ENCODE data around the gene NUTM1. TPM values are rescaled to one million over a fixed set of nuclear protein-coding genes. Genes with fewer than 3 reads are reported as not detected.

Gene NUTM1
- total RNA-seq, 1 experiment from 2014 or later, result 0.07 TPM

GRCh38 chr15:34347951-34348638, 5.0 kb downstream of the NUTM1 start:
- Histone ChIP-seq H3K36me3 (ENCODE audit: control insufficient read depth in 1 of 2, insufficient read depth in 2 of 2, low read length in 2 of 2) (no peaks in the 10 kb centered on the region), H3K4me2 (ENCODE audit: low read length) (no peak overlapping the region), H2AFZ (ENCODE audit: low read depth, low read length, poor library complexity, severe bottlenecking) (no peak overlapping the region), H3K9ac (ENCODE audit: low read length) (no peak overlapping the region), H3K79me2 (ENCODE audit: insufficient read depth, low read length) (no peaks in the 10 kb centered on the region), H3K4me3 (replicated peaks in 1 of 2; ENCODE audit: low read depth in 1 of 2, low read length in 2 of 2) (no peak overlapping the region), H4K20me1 (ENCODE audit: insufficient read depth) (no peaks in the 10 kb centered on the region), H3K27me3 (ENCODE audit: insufficient read depth, low read length) (no peaks in the 10 kb centered on the region), H3K27ac (ENCODE audit: low read depth, low read length) (no peak overlapping the region), H3K9me2 (ENCODE audit: insufficient read depth) (no peaks in the 10 kb centered on the region), H3K9me3 (ENCODE audit: control insufficient read depth in 1 of 2, insufficient read depth in 1 of 2, low read depth in 1 of 2, low read length in 2 of 2) (no peaks in the 10 kb centered on the region), H3K4me1 (ENCODE audit: control insufficient read depth in 1 of 2, insufficient read depth in 2 of 2, low read length in 2 of 2) (peaks cover 0 to 5% of the 10 kb centered on the region in 2 experiments; a peak in 2 of 4 replicates)
- no peak for DNase-seq (ENCODE audit: low read depth, low spot score)
- BruUV-seq (replicated peaks), result no TSS peak
- no peak for ATAC-seq
- ChIA-PET CTCF (no interaction called here), RAD21 (ENCODE audit: low non-redundant PET in 1 of 2, low total read pairs in 2 of 2, uncharacterized antibody in 2 of 2, unreplicated experiment in 2 of 2) (no interaction called here), POLR2A (no interaction called here)
- TF ChIP-seq POLR2AphosphoS5 (IDR thresholded peaks at IDR 0.05; ENCODE audit: low read depth, low read length) (no peak), MAX (IDR thresholded peaks at IDR 0.05) (no peak), FOSL1 (IDR thresholded peaks at IDR 0.05; ENCODE audit: low read depth) (no peak), ZNF274 (IDR thresholded peaks at IDR 0.05; ENCODE audit: low read depth, low read length) (no peak), ATF3 (IDR thresholded peaks at IDR 0.05) (no peak), CBX3 (IDR thresholded peaks at IDR 0.05; ENCODE audit: low read depth) (no peak), EZH2 (IDR thresholded peaks at IDR 0.05) (no peak), SP1 (IDR thresholded peaks at IDR 0.05; ENCODE audit: low read depth) (no peak)
- TF ChIP-seq, protein P1, sequence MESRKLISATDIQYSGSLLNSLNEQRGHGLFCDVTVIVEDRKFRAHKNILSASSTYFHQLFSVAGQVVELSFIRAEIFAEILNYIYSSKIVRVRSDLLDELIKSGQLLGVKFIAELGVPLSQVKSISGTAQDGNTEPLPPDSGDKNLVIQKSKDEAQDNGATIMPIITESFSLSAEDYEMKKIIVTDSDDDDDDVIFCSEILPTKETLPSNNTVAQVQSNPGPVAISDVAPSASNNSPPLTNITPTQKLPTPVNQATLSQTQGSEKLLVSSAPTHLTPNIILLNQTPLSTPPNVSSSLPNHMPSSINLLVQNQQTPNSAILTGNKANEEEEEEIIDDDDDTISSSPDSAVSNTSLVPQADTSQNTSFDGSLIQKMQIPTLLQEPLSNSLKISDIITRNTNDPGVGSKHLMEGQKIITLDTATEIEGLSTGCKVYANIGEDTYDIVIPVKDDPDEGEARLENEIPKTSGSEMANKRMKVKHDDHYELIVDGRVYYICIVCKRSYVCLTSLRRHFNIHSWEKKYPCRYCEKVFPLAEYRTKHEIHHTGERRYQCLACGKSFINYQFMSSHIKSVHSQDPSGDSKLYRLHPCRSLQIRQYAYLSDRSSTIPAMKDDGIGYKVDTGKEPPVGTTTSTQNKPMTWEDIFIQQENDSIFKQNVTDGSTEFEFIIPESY (IDR thresholded peaks at IDR 0.05; ENCODE audit: extremely low read depth, insufficient replicate concordance, low read length), result no peak
- intact Hi-C loops (cut with micrococcal nuclease), result no loop called here

All from HCT116 (cell line).